NB4 (cell line): ENCODE measurements around the gene SMIM22.

Source experiments
- POLR2A ChIP-seq: IDR thresholded peaks from 2 replicates; pipeline ENCODE4 v1.6.1; 2011; ENCODE audit warnings: mild to moderate bottlenecking; ENCODE audit not compliant: insufficient read length; ENCODE audit errors: extremely low read depth
- TF ChIP-seq, protein P1 (sequence below): IDR thresholded peaks from one replicate; pipeline ENCODE4 v1.5.1; 2012; ENCODE audit warnings: low read depth, low read length

DNA sequence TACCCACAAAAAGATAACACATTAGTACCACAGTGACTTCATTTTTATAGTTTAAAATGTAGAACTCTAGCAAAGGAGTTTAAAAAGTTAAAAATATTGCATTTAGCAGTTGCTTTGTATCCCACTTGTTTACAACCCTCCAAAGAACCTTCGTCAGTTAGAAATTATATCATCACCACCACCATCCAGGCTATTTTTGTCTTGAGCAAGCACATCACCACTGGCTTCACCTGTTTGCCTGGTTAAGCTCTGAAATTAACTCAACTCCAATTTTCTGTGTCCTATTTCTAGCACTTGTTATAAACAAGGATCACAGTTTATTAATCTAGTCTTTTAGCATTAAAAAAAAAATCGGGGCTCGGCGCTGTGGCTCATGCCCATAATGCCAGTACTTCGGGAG is 45.8 kb downstream of the SMIM22 start:
- TF ChIP-seq POLR2A = no peak
- TF ChIP-seq, protein P1, sequence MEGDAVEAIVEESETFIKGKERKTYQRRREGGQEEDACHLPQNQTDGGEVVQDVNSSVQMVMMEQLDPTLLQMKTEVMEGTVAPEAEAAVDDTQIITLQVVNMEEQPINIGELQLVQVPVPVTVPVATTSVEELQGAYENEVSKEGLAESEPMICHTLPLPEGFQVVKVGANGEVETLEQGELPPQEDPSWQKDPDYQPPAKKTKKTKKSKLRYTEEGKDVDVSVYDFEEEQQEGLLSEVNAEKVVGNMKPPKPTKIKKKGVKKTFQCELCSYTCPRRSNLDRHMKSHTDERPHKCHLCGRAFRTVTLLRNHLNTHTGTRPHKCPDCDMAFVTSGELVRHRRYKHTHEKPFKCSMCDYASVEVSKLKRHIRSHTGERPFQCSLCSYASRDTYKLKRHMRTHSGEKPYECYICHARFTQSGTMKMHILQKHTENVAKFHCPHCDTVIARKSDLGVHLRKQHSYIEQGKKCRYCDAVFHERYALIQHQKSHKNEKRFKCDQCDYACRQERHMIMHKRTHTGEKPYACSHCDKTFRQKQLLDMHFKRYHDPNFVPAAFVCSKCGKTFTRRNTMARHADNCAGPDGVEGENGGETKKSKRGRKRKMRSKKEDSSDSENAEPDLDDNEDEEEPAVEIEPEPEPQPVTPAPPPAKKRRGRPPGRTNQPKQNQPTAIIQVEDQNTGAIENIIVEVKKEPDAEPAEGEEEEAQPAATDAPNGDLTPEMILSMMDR = no peak
